Muscle layer of duodenum (tissue), 2 donors: ENCODE results near the gene ERC2.

Source experiments
- H3K27ac ChIP-seq: one replicate; pipeline ENCODE4 v1.7.0; 2013; ENCODE audit warnings: mild to moderate bottlenecking, low read length
- H3K27me3 ChIP-seq: one replicate; pipeline ENCODE4 v1.7.0; 2013; ENCODE audit warnings: low read depth, mild to moderate bottlenecking, control low read depth, low read length
- H3K36me3 ChIP-seq, 2 donors: one replicate each; pipeline ENCODE4 v1.7.0; 2013; ENCODE audit warnings: low read length in 2 of 2, control low read depth in 1 of 2, mild to moderate bottlenecking in 1 of 2; ENCODE audit not compliant: insufficient read depth in 2 of 2, control insufficient read depth in 1 of 2
- H3K4me1 ChIP-seq, 2 donors: one replicate each; pipeline ENCODE4 v1.7.0; 2013; ENCODE audit warnings: low read length in 2 of 2, mild to moderate bottlenecking in 2 of 2, control low read depth in 1 of 2, moderate library complexity in 1 of 2; ENCODE audit not compliant: insufficient read depth in 2 of 2, control insufficient read depth in 1 of 2
- H3K4me3 ChIP-seq, 2 donors: one replicate each; pipeline ENCODE4 v1.7.0; 2013; ENCODE audit warnings: low read length in 2 of 2, low read depth in 1 of 2, mild to moderate bottlenecking in 1 of 2
- H3K9me3 ChIP-seq, 2 donors: one replicate each; pipeline ENCODE4 v1.7.0; 2013; ENCODE audit warnings: low read length in 2 of 2, control low read depth in 1 of 2, mild to moderate bottlenecking in 1 of 2; ENCODE audit not compliant: control insufficient read depth in 1 of 2
- donor health status: healthy.

The ERC2 gene

DNA sequence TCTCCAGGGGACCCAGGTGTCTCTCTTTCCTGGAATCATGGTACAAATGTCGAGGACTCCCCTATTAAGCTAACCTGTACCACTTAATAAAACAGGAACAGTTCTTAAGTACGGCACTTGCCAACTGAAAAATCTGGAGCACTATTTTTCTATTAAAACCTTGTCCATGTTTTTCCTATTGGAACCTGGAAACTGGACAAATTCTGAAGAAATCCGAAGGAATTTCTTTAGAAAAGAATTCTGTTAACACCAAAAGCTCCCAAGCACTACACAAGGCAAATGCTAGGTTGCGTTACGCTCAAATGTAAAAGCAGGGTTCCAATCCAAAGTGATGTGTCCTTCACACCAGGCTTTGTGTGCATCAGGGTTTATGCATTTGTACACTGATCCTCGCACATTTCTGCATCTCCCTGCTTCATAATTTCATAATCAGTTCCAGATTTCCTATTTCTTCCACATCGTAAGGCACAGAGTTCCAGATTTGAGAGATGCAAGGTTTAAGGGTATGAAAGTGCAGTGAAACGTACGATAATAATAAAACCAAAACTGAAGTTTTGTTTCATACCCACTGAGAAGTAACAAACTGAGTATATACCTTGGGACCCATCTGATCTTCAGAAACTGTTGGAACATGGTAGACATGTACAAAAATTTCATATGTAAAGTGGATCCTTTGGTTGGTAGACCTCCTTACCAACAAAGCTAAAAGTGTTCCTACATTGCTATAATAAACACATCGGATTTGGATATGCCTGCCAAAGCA, 849.0 kb downstream of the ERC2 start:
- no peaks in the 10 kb centered on the region for H3K27me3 ChIP-seq
- H3K4me1 ChIP-seq, result no peaks in the 10 kb centered on the region
- H3K27ac ChIP-seq, result no peak overlapping the region
- H3K4me3 ChIP-seq, result no peak overlapping the region
- H3K9me3 ChIP-seq, result no peaks in the 10 kb centered on the region
- H3K36me3 ChIP-seq, result no peaks in the 10 kb centered on the region

DNA sequence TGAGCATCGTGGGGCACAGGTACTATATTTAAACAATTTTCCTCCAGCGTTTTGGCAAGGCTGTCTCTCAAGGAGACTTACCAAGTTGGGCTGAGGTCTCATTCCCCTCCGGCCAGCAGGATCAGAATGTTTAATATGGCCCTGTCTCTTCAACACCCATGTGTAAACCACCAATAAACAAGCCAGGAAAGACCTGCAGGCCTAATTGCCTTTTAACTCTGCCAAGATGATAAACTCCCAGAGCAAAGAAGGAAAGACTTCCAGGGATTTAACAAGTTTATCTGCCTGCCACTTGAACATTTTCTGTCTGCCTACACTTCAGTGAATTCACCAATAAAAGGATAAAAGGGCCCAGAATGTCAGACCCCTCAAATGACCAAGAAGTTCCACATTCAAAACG, 850.9 kb downstream of the ERC2 start:
- no peaks in the 10 kb centered on the region for H3K9me3 ChIP-seq
- no peak overlapping the region for H3K4me3 ChIP-seq
- H3K4me1 ChIP-seq, result no peaks in the 10 kb centered on the region
- H3K36me3 ChIP-seq, result no peaks in the 10 kb centered on the region
- no peak overlapping the region for H3K27ac ChIP-seq
- H3K27me3 ChIP-seq, result no peaks in the 10 kb centered on the region

DNA sequence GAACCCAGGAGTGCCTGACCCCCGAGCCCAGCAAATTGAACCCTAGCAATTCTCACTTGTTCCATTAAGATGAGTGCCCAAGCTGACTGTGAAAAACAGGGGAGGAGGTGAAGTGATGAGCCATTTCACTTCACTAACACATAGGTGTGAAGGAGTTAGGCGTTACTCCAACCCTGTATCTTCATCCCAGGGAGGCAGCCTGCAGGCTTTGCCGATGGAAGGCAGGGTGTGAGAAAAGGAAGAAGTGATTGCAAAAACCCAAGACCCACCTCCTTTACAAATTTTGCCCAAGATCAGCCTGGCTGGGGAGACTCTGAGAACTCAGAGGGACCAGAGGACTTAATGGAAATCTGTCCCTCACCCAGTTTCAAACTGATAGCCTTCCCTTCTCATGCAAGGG, 851.5 kb downstream of the ERC2 start:
- Histone ChIP-seq H3K4me3 (no peak overlapping the region), H3K9me3 (no peaks in the 10 kb centered on the region), H3K4me1 (no peaks in the 10 kb centered on the region), H3K27me3 (no peaks in the 10 kb centered on the region), H3K27ac (no peak overlapping the region), H3K36me3 (no peaks in the 10 kb centered on the region)

DNA sequence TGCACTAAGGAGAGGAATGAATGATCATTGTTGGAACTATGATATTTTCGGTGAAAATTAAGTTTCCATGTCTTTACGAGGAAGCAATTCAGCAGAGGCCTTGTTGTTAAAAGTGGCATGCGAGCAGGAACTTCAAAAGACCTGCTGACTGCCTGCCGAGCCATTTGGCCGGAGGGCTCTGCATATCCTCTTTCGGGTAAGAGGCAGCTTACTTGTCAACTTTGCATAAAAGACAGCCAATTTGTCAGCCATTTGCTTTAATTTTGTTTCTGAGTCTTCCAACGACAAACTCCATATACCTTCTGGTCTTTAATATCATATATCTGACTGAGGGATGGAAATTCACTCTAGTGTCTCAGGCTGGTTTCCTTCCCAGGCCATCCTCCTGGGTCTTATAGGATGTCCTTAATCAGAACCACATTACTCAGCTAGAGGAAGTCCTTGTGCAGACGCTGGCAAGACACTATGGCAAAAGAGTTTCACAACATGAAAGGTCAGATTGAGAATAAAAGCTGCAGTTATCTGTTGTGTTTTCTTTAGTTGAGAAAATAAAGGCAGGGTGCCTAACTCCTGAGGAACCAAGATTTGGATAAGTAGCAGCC, 852.5 kb downstream of the ERC2 start:
- Histone ChIP-seq H3K36me3 (no peaks in the 10 kb centered on the region), H3K4me3 (no peak overlapping the region), H3K4me1 (no peaks in the 10 kb centered on the region), H3K27ac (no peak overlapping the region), H3K27me3 (no peaks in the 10 kb centered on the region), H3K9me3 (no peaks in the 10 kb centered on the region)

DNA sequence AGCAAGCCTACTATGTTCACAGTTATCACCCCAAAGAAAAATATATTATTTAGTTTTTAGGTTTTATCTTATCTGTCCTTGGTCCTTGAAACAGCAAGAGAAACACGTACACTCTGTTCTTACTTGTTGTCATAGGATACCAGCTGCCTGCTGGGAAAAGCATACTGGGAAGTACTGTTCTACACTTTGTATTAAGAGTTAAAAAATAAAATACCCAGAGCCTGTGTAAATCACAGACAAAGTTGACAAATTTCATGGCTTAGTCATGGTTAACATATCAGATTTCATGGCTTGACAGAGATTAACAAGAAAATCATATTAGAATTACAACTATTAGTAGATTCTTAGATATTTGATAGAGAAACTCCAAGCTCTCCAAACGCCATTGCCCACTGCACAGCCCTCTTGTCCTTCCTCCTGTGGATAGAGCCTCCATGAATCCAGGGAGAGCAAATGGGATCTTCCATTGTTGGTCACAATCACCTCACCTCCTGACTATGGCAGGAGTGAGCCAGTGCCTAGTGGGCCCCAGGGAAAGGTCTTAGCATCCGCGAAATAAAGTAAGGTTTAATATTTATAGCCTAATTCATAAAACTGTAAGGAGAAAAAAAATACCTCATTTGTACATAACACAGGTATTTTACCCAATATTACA, 853.1 kb downstream of the ERC2 start:
- Histone ChIP-seq H3K4me1 (no peaks in the 10 kb centered on the region), H3K4me3 (no peak overlapping the region), H3K36me3 (no peaks in the 10 kb centered on the region), H3K27ac (no peak overlapping the region), H3K9me3 (no peaks in the 10 kb centered on the region), H3K27me3 (no peaks in the 10 kb centered on the region)

DNA sequence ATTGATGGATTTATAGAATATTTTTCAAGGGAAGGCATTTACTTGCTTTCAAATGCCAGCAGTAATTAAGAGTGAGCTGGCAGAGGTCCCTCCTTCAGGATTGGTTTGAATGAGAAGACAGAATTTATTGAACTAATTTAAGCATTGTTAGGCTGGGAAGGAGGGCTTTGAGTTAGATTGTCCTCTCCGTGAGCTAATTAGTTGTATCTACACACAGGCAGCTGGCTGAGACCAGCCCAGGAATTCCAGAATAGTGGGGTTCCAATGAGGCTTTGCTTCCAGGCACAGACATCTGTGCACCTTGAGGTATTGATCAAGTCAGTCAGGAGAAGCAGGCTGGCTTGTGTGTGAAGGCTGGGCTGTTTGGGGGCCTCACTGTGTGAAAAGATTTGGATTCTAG, 857.1 kb downstream of the ERC2 start:
- Histone ChIP-seq H3K27ac (no peak overlapping the region), H3K9me3 (no peaks in the 10 kb centered on the region)

DNA sequence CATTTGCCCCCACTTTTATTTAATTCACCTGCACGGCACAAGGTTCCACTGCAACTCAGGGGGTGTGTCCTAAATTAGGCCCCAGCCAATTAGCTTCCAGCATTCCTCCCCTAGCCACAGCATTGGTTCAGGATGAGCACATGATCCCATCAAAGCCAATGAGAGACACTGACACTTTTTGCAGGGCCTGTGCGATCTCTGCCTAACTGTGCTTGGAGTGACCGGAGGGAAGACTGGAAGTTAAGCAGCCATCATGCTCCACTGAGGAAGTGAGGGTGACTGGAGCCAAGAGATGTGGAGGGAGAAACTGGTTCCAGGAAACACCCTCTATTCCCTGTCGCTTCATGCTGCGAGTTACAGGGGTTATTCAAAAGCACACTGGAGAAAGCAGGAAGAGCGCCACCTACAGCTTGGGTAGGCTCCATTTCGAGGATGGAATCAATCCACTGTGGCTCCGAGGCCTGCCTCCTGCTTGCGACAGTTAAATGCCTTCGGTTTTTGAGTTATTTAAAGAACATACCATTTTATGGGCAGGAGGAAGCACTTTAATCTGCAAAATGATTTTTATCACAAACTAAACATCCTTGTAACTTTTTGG, 858.9 kb downstream of the ERC2 start:
- H3K36me3 ChIP-seq, result no peaks in the 10 kb centered on the region
- H3K4me3 ChIP-seq, result no peak overlapping the region
- H3K9me3 ChIP-seq, result no peaks in the 10 kb centered on the region
- H3K27ac ChIP-seq, result no peak overlapping the region
- H3K4me1 ChIP-seq, result no peaks in the 10 kb centered on the region
- H3K27me3 ChIP-seq, result no peaks in the 10 kb centered on the region

More for the DNA sequence above, 857.1 kb downstream of the ERC2 start:
- no peaks in the 10 kb centered on the region for H3K4me1 ChIP-seq
- no peak overlapping the region for H3K4me3 ChIP-seq
- no peaks in the 10 kb centered on the region for H3K27me3 ChIP-seq
- H3K36me3 ChIP-seq, result no peaks in the 10 kb centered on the region

DNA sequence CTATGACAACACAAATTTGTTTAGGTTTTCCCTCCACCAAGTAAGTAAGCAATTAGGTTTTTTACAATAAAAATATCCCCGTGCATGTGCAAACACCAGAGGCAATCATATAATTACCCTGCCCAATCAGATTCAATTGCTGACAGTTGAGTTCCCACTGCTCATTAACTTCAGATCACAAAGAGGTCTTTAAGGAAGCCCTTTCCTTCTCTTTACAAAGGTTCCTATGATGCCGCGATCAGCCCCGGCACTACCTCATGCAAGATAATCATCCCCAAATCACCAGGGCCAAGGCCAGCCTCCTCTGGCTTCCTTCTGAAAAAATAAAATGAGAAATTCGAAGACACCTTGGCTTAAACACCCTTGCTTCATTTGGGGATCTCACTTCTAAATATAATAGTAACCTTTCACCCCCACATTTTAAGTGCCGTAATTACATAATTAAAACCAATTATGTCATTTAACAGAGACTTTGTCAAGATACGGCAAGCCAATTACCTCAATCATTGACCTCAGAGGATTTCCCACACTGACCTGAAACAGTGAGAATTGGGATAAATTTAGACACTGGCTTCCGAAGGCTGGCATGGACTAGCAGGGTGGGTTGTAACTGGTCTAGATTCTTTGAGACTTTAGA, 859.8 kb downstream of the ERC2 start:
- no peaks in the 10 kb centered on the region for H3K9me3 ChIP-seq
- H3K36me3 ChIP-seq, result no peaks in the 10 kb centered on the region
- no peaks in the 10 kb centered on the region for H3K27me3 ChIP-seq
- no peaks in the 10 kb centered on the region for H3K4me1 ChIP-seq
- no peak overlapping the region for H3K27ac ChIP-seq
- no peak overlapping the region for H3K4me3 ChIP-seq

DNA sequence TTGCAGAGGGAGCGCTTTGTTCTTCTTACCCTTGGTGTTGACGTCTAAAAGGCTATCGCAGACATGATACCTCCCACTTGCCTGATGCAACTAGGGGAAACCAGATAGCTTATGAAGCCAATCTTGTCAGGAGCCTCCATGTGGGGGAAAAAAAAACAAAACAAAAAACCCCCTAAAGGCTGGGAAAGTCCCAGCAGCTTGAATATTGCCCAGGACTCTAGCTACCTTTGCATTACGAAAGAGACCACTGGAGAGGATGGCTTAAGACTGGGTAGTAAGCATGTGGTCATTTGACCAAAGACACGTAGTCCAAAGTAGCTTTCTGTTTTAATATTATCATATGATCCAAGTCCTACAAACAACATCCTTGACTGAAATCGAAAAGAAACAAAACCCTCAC, 860.4 kb downstream of the ERC2 start:
- Histone ChIP-seq H3K27me3 (no peaks in the 10 kb centered on the region), H3K27ac (no peak overlapping the region), H3K4me3 (no peak overlapping the region), H3K4me1 (no peaks in the 10 kb centered on the region), H3K36me3 (no peaks in the 10 kb centered on the region), H3K9me3 (no peaks in the 10 kb centered on the region)

DNA sequence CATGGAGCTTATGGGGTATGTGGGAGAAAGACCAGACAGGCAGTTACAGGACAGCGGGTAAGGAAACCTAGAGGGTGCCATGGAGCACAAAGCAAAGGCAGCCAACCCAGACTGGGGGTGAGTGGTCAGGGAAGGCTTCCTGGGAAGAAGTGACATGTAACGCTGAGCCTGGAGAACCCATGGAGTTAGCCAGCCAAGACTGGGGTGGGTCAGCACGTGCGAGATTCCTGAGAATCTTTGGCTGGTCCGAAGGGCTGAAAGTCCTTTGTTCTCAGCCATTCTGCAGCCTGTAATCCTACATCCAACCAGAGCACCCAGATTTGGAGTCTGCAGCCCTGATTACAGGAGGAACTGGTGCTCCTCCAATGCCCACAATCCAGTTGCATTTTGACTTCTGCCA, 861.1 kb downstream of the ERC2 start:
- Histone ChIP-seq H3K9me3 (no peaks in the 10 kb centered on the region), H3K27ac (no peak overlapping the region), H3K36me3 (no peaks in the 10 kb centered on the region), H3K4me3 (no peak overlapping the region), H3K4me1 (no peaks in the 10 kb centered on the region), H3K27me3 (no peaks in the 10 kb centered on the region)
